A673 (cell line): ENCODE results near the gene RAP1GDS1. TPM values are rescaled to one million over a fixed set of nuclear protein-coding genes. Genes with fewer than 3 reads are reported as not detected.

Experiments used
- BruUV-seq: library from RNA; stranded (reverse); fragments of 400-500 nt; replicated peaks from 2 replicates; lab custom pipeline; 2021; lab: Mats Ljungman, UMichigan
- CTCF ChIA-PET: fragments of 300-600 bp; sonication (Branson Sonifier 250); formaldehyde crosslinking; loops from one replicate; lab custom pipeline; 2022; ENCODE audit warnings: antibody characterized with exemption; lab: Charles Lee
- POLR2A ChIA-PET: fragments of 300-600 bp; sonication (Branson Sonifier 250); formaldehyde crosslinking; loops from one replicate; lab custom pipeline; 2022; ENCODE audit warnings: antibody characterized with exemption; ENCODE audit not compliant: low non-redundant PET; lab: Charles Lee
- DNase-seq: peaks from one replicate; pipeline ENCODE4 v3.0.0-alpha.2; 2015; ENCODE audit warnings: low spot score
- H3K27ac ChIP-seq: fragments of 200-600 bp; sonication (generic); 2 replicates; pipeline ENCODE4 v1.5.1; 2016; ENCODE audit warnings: mixed run types, low read depth, mild to moderate bottlenecking, mixed read lengths, antibody characterized with exemption, low read length; ENCODE audit not compliant: poor library complexity, severe bottlenecking
- H3K27me3 ChIP-seq: fragments of 200-600 bp; sonication (generic); replicated peaks from 2 replicates; pipeline ENCODE4 v1.6.1; 2017; ENCODE audit warnings: mixed run types, low read depth, mild to moderate bottlenecking, mixed read lengths, antibody characterized with exemption, low read length; ENCODE audit not compliant: insufficient read depth, poor library complexity
- H3K36me3 ChIP-seq: fragments of 200-600 bp; sonication (generic); 2 replicates; pipeline ENCODE4 v1.6.1; 2016; ENCODE audit warnings: mixed run types, mild to moderate bottlenecking, mixed read lengths, antibody characterized with exemption, low read length; ENCODE audit not compliant: insufficient read depth, poor library complexity, severe bottlenecking
- H3K4me1 ChIP-seq: fragments of 200-600 bp; sonication (generic); 2 replicates; pipeline ENCODE4 v1.6.1; 2017; ENCODE audit warnings: mixed run types, mild to moderate bottlenecking, mixed read lengths, antibody characterized with exemption, low read length; ENCODE audit not compliant: insufficient read depth, poor library complexity, severe bottlenecking
- H3K4me3 ChIP-seq: fragments of 200-600 bp; sonication (generic); 2 replicates; pipeline ENCODE4 v1.5.1; 2016; ENCODE audit warnings: low read depth, mixed run types, mild to moderate bottlenecking, mixed read lengths, low read length; ENCODE audit not compliant: poor library complexity, severe bottlenecking
- H3K9me3 ChIP-seq: fragments of 200-600 bp; sonication (generic); 2 replicates; pipeline ENCODE4 v1.6.1; 2016; ENCODE audit warnings: mixed run types, low read depth, mild to moderate bottlenecking, mixed read lengths, antibody characterized with exemption, low read length; ENCODE audit not compliant: poor library complexity, severe bottlenecking
- EZH2 ChIP-seq: fragments of 200-600 bp; sonication (generic); IDR thresholded peaks from 2 replicates; pipeline ENCODE4 v1.6.1; 2017; ENCODE audit warnings: borderline replicate concordance, low read depth, mild to moderate bottlenecking, mixed read lengths, antibody characterized with exemption, low read length; ENCODE audit not compliant: poor library complexity, severe bottlenecking
- intact Hi-C: fragments of 100-400 bp; cut with micrococcal nuclease; formaldehyde crosslinking; loops from one replicate; pipeline ENCODE4 v1.10.0; 2022; ENCODE audit not compliant: unreplicated experiment
- total RNA-seq: library from RNA; stranded (reverse); gene quantifications from 2 replicates; pipeline ENCODE4 v1.2.3, GENCODE V29; 2021
- TF ChIP-seq, protein P1 (sequence below): fragments of 300-800, 200-600 bp; sonication (generic); conservative IDR thresholded peaks from 2 replicates; pipeline ENCODE4 v1.5.1; 2017; ENCODE audit warnings: low read depth, mild to moderate bottlenecking, antibody characterized with exemption, low read length, moderate library complexity, mixed read lengths

The RAP1GDS1 gene
- total RNA-seq, 1 experiment from 2014 or later = 44.5 TPM

DNA sequence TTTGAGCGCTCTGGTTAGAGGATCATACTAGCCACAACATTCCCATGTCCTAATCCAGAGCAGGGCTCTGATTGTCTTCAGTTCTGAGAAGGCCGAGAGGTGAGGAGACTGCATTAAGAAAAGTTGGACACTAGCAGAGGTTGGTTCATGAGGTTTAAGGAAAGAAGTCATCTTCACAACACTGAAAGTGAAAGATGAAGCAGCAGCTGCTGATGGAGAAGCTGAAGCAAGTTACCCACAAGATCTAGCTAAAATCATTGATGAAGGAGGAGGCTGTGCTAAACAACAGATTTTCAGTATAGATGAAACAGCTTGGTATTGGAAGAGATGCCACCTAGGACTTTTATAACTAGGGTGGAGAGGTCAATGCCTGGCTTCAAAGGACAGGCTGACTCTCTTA is 36.8 kb downstream of the RAP1GDS1 start:
- TF ChIP-seq, protein P1, sequence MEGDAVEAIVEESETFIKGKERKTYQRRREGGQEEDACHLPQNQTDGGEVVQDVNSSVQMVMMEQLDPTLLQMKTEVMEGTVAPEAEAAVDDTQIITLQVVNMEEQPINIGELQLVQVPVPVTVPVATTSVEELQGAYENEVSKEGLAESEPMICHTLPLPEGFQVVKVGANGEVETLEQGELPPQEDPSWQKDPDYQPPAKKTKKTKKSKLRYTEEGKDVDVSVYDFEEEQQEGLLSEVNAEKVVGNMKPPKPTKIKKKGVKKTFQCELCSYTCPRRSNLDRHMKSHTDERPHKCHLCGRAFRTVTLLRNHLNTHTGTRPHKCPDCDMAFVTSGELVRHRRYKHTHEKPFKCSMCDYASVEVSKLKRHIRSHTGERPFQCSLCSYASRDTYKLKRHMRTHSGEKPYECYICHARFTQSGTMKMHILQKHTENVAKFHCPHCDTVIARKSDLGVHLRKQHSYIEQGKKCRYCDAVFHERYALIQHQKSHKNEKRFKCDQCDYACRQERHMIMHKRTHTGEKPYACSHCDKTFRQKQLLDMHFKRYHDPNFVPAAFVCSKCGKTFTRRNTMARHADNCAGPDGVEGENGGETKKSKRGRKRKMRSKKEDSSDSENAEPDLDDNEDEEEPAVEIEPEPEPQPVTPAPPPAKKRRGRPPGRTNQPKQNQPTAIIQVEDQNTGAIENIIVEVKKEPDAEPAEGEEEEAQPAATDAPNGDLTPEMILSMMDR = no peak
- TF ChIP-seq EZH2 = no peak
- BruUV-seq = no TSS peak
- H3K4me1 ChIP-seq = no peaks in the 10 kb centered on the region
- ChIA-PET POLR2A (no interaction called here), CTCF (no interaction called here)
- no peak for DNase-seq
- no peaks in the 10 kb centered on the region for H3K27me3 ChIP-seq
- H3K9me3 ChIP-seq = no peaks in the 10 kb centered on the region
- intact Hi-C loops = no loop called here
- no peak overlapping the region for H3K27ac ChIP-seq
- H3K4me3 ChIP-seq = no peak overlapping the region
- H3K36me3 ChIP-seq = no peaks in the 10 kb centered on the region

DNA sequence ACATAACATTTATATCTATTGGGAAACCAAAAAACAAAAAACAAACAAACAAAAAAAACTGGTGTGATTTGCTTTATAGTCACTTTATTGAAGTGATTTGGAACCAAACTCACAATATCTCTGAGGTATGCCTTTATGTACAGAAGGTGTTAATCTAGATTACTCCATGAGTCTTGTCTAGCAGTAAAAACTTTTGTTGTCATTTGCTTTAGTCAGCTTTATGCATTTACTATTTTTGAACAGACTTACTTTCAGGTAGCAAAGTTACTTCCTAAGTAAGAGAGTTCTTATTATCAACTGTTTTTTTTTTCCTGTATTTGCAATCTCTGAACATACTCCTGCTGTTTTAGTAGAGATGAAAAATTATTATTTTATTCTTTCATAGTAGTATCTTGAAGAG is 39.5 kb downstream of the RAP1GDS1 start:
- Histone ChIP-seq H3K36me3 (no peaks in the 10 kb centered on the region), H3K27ac (no peak overlapping the region), H3K27me3 (no peaks in the 10 kb centered on the region), H3K4me1 (no peaks in the 10 kb centered on the region), H3K9me3 (no peaks in the 10 kb centered on the region), H3K4me3 (no peak overlapping the region)
- CTCF ChIA-PET = no interaction called here
- intact Hi-C loops = no loop called here
- POLR2A ChIA-PET = no interaction called here
- no peak for DNase-seq
- TF ChIP-seq, protein P1 = no peak
- BruUV-seq = no TSS peak

- Histone ChIP-seq H3K4me3 (no peak overlapping the region), H3K27me3 (no peaks in the 10 kb centered on the region), H3K9me3 (no peaks in the 10 kb centered on the region), H3K4me1 (peaks cover under 1% of the 10 kb centered on the region), H3K36me3 (no peaks in the 10 kb centered on the region), H3K27ac (no peak overlapping the region)
- no peak for TF ChIP-seq EZH2
- TF ChIP-seq, protein P1 = no peak
- DNase-seq = no peak
- ChIA-PET POLR2A (no interaction called here), CTCF (no interaction called here)
- intact Hi-C loops = no loop called here
- BruUV-seq = no TSS peak
Measured at GRCh38 chr4:98305576-98305975, 44.4 kb downstream of the RAP1GDS1 start.
